HFFc6 (cell line): ENCODE results near the gene MYO10. TPM values are rescaled to one million over a fixed set of nuclear protein-coding genes. Genes with fewer than 3 reads are reported as not detected.
"Not testable (repeated sequence)": the region's sequence is repeated elsewhere in the genome, so short reads cannot be mapped to it uniquely, and the experiment has no call there.

Experiments used
- DNase-seq: peaks from one replicate; pipeline ENCODE4 v3.0.0-alpha.2; 2018
- H3K27ac Mint-ChIP-seq: 2 replicates; pipeline ENCODE4 v1.8.0; 2020; ENCODE audit warnings: mild to moderate bottlenecking, mixed read lengths
- H3K27me3 Mint-ChIP-seq: 2 replicates; pipeline ENCODE4 v1.8.0; 2021; ENCODE audit warnings: mild to moderate bottlenecking, moderate library complexity, mixed read lengths; ENCODE audit not compliant: insufficient read depth
- H3K36me3 Mint-ChIP-seq: 2 replicates; pipeline ENCODE4 v1.8.0; 2021; ENCODE audit warnings: low read depth, mixed read lengths
- H3K4me1 Mint-ChIP-seq: 2 replicates; pipeline ENCODE4 v1.8.0; 2020; ENCODE audit warnings: low read depth, mixed read lengths
- H3K4me3 Mint-ChIP-seq: 2 replicates; pipeline ENCODE4 v1.8.0; 2020; ENCODE audit warnings: mild to moderate bottlenecking, moderate library complexity, mixed read lengths
- H3K9me3 Mint-ChIP-seq: 2 replicates; pipeline ENCODE4 v1.8.0; 2020; ENCODE audit warnings: mild to moderate bottlenecking, mixed read lengths
- long read RNA-seq: library from polyadenylated mRNA; unstranded; transcript quantifications from one replicate; pipeline ENCODE4 v2.0.0, GENCODE V29; 2019
- total RNA-seq, 6 experiments: library from RNA; stranded (reverse); fragmentation: NEBNext Ultra II Directional; extraction: Animal tissue kit (Norgen Biotek cat#: 25700); gene quantifications; 2 replicates in 1 of 6; 3 replicates in 5 of 6; pipeline ENCODE4 v1.2.3, GENCODE V29; 2021
- TF ChIP-seq, protein P1 (sequence below): fragments of 200-600 bp; sonication (generic); IDR thresholded peaks from 2 replicates; pipeline ENCODE4 v1.5.0; 2021; ENCODE audit warnings: antibody characterized with exemption, mild to moderate bottlenecking

Gene MYO10
- 100 to 1,000 TPM in 5 of 6 experiments, 10 to 100 TPM in 1; 99.4 to 142 (median 129) TPM for total RNA-seq
- long read RNA-seq, partial matches to known transcripts: 22 of 34 reads
- long read RNA-seq, other reads (novel, unspliced or antisense): 12 of 34 reads

DNA sequence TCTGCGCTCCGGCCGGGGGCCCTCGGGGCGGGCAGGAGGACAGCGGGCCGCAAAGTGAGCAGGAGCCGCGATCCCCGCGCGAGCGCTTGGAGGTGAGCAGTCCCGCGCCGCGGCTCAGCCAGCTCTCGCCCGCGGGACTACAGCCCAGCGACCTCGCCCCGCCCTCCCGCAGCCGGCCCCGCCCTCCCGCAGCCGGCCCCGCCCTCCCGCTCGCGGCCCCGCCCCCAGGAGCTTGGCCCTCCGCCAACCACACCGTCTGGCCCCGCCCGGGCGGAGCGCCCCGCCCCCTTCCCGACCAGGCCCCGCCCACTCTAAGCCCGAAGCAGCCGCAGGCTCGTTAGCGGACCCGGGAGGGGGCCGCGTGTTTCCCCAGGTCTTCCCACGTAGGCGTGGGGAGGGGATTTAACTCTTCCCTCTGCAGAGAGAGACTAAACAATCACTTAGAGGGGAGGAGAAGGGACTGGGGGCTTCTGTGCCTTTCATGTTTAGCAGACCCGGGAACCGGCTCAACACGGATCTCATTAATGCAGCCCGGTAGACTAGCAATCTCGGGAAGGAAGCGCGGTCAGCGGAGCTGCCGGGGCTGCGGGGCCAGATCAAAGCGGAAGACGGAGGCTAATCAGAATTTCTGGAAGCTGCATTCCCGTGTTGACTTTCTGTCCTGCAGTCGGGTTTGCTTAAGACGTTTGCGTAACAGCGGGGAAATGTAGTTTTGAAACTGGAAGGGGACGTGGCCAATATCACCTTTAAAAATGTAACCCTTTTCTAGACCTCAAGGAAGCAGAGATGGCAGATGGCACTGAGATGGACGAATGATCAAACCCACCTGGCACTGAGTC, at the start of gene MYO10:
Gene MYO10, minus strand, starts transcription at position 139 of the 839 bp plus-strand sequence. CDS start 480 bp downstream, outside the sequence.
- TF ChIP-seq, protein P1, sequence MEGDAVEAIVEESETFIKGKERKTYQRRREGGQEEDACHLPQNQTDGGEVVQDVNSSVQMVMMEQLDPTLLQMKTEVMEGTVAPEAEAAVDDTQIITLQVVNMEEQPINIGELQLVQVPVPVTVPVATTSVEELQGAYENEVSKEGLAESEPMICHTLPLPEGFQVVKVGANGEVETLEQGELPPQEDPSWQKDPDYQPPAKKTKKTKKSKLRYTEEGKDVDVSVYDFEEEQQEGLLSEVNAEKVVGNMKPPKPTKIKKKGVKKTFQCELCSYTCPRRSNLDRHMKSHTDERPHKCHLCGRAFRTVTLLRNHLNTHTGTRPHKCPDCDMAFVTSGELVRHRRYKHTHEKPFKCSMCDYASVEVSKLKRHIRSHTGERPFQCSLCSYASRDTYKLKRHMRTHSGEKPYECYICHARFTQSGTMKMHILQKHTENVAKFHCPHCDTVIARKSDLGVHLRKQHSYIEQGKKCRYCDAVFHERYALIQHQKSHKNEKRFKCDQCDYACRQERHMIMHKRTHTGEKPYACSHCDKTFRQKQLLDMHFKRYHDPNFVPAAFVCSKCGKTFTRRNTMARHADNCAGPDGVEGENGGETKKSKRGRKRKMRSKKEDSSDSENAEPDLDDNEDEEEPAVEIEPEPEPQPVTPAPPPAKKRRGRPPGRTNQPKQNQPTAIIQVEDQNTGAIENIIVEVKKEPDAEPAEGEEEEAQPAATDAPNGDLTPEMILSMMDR: no peak
- H3K27me3 Mint-ChIP-seq: no peaks in the 10 kb centered on the region
- DNase-seq: peak; percentile 69
- H3K4me3 Mint-ChIP-seq: peak within 1 kb of the TSS; percentile 99
- no peaks in the 10 kb centered on the region for H3K9me3 Mint-ChIP-seq
- peaks cover 65% of the 10 kb centered on the region for H3K4me1 Mint-ChIP-seq
- H3K27ac Mint-ChIP-seq: peak within 1 kb of the TSS; percentile 93
- H3K36me3 Mint-ChIP-seq: peaks cover 31% of the 10 kb centered on the region

DNA sequence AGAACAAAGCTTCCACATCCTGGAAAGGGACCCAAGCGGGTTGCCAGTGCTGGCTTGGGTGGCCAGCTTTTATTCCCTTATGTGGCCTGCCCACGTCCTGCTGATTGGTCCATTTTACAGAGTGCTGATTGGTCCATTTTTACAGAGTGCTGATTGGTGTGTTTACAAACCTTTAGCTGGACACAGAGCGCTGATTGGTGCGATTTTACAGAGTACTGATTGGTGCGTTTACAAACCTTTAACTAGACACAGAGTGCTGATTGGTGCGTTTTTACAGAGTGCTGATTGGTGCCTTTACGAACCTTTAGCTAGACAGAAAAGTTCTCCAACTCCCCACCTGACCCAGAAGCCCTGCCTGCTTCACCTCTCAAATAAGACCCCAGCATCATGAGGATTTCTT, 49.2 kb upstream of the MYO10 start:
- H3K9me3 Mint-ChIP-seq, H3K27ac Mint-ChIP-seq, H3K36me3 Mint-ChIP-seq, DNase-seq, H3K27me3 Mint-ChIP-seq, H3K4me3 Mint-ChIP-seq: not testable (repeated sequence)
- peaks cover 14% of the 10 kb centered on the region for H3K4me1 Mint-ChIP-seq

DNA sequence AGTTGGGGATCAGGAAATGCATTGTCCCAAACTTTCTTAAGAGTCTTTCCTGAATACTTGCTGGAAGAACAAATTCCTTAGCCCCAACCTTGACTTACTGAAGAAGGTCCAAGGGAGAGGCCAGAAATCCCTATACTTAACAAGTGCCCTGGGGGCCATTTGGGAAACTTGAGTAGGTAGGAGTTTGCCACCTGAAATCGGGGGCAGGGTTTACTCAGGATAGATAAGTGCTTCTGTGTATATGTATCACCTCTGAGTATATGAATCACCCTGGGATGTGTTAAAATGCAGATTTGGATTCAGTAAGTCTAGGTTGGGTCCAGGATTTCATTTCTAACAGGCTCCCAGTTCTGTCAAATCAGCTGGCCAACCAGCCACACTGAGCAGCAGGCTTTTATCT, 47.9 kb upstream of the MYO10 start:
- peaks cover 5% of the 10 kb centered on the region; the same call in 1 of the 2 replicates for H3K9me3 Mint-ChIP-seq
- H3K27ac Mint-ChIP-seq: no peak overlapping the region
- peaks cover 14% of the 10 kb centered on the region for H3K4me1 Mint-ChIP-seq
- TF ChIP-seq, protein P1: no peak
- no peaks in the 10 kb centered on the region for H3K27me3 Mint-ChIP-seq
- no peak for DNase-seq
- peaks cover 5% of the 10 kb centered on the region; the same call in 1 of the 2 replicates for H3K36me3 Mint-ChIP-seq
- no peak overlapping the region for H3K4me3 Mint-ChIP-seq

DNA sequence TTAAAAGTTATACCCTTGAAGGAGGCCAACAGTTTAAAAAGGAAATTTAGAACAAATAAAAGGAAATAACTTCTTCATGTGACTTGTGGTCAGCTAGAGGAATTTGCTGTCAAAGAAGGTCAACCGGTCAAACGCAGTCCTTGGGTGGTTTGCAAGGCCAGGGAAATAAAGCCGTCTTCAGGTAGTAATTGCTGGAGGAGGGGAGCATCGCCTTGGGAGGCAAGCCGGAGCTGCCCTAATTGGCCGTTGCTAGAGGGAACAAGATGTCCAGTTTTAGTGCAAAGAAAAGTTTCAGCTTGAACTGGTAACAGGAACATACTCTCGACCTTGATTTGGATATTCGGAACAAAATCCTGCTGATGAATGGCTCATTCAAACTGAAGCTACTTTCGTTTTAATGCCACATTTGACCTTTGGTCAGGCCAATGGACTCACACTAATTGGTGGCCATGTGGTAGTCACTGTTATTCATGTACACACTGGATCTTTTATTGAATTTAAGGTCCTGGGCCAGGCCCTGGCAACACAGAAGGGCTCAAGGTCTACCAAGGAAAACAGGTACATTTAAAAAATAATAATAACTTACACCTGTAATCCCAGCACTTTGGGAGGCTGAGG, 47.0 kb upstream of the MYO10 start:
- Mint-ChIP-seq H3K4me1 (peaks cover 14% of the 10 kb centered on the region), H3K9me3 (peaks cover 5% of the 10 kb centered on the region; the same call in 1 of the 2 replicates), H3K27me3 (no peaks in the 10 kb centered on the region), H3K36me3 (peaks cover 5% of the 10 kb centered on the region; the same call in 1 of the 2 replicates), H3K27ac (no peak overlapping the region), H3K4me3 (no peak overlapping the region)
- no peak for DNase-seq
- TF ChIP-seq, protein P1: no peak

DNA sequence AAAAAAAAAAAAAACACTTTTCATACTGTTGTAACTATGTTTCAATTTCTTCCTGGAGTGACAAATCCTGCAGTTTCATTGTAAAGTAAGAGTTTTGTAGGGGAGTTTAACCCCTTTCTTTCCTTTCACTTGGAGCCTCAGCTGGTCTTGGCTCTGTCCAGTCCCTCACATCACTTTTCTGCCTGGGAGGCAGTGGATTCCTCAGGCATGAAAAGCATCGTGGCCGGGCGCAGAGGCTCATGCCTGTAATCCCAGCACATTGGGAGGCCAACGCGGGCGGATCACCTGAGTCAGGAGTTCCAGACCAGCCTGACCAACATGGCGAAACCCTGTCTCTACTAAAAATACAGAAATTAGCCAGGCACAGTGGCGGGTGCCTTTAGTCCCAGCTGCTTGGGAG, 45.6 kb upstream of the MYO10 start:
- H3K27me3 Mint-ChIP-seq: no peaks in the 10 kb centered on the region

More for the DNA sequence above, 45.6 kb upstream of the MYO10 start:
- TF ChIP-seq, protein P1: no peak
- Mint-ChIP-seq H3K4me1 (peaks cover 14% of the 10 kb centered on the region), H3K27ac (no peak overlapping the region), H3K4me3 (no peak overlapping the region), H3K36me3 (peaks cover 5% of the 10 kb centered on the region; the same call in 1 of the 2 replicates), H3K9me3 (peaks cover 5% of the 10 kb centered on the region; the same call in 1 of the 2 replicates)
- DNase-seq: no peak
